ENCODE results near the gene STUM.

Gene STUM

DNA sequence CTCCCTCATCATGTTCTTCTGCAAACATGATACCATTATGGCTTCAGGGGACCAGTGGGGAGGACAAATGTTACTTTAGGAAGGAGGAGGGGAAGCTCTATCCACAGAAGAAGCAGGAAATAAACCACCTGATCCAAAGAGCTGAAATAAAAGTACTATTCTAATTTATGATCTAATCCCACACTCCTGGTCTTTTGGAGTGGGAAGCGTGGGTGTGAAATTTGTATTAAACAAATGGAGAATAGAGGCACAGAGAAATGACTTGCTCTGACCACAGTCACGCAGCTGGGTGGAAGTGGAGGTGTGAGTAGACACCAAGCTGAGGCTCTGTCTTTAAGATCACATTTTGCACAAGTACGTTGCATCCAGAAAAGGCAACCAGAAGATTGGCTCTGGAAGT is 14.5 kb upstream of the STUM start:
- no peak for DNase-seq

- no peak for DNase-seq
Observed at GRCh38 chr1:226534645-226535044, 13.9 kb upstream of the STUM start.

DNA sequence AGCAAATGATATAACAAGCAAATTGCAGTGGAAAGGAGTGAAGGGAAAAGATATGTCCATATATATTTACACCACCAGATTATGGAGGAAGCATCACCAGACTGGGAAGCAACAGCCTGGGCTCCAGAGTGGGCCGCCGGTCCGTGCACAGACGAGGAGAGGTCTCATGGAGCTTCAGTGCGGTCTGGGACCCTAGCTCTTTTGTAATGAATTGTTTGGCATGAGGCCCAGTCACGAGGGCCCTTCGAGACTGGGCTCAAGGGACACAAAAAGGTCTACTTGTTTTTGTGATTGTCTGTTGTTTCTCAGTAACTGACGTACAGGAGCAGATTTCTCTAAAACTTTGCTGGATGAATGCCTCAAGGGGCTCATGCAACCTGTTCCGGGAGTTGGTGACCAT is 12.9 kb upstream of the STUM start:
- DNase-seq = no peak

- DNase-seq = no peak
Observed at GRCh38 chr1:226541231-226541630, 7.3 kb upstream of the STUM start.

- no peak for DNase-seq
Observed at GRCh38 chr1:226541631-226542622, 6.6 kb upstream of the STUM start.

DNA sequence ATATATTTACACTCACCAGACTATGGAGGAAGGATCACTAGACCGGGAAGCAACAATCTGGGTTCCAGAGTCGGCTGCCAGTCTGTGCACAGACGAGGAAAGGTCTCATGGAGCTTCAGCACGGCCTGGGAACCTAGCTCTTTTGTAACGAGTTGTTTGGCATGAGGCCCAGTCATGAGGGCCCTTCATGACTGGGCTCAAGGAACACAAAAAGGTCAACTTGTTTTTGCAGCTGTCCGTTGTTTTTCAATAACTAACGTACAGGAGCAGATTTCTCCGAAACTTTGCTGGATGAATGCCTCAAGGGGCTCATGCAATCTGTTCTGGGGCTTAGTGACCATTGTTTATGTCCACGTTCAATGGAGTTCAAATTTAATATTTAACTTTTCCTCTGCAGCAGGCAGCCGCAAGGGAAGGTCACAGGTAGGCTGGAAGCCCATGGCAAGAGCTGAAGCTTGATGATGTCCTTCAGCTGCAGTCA is 5.9 kb upstream of the STUM start:
- DNase-seq = no peak

DNA sequence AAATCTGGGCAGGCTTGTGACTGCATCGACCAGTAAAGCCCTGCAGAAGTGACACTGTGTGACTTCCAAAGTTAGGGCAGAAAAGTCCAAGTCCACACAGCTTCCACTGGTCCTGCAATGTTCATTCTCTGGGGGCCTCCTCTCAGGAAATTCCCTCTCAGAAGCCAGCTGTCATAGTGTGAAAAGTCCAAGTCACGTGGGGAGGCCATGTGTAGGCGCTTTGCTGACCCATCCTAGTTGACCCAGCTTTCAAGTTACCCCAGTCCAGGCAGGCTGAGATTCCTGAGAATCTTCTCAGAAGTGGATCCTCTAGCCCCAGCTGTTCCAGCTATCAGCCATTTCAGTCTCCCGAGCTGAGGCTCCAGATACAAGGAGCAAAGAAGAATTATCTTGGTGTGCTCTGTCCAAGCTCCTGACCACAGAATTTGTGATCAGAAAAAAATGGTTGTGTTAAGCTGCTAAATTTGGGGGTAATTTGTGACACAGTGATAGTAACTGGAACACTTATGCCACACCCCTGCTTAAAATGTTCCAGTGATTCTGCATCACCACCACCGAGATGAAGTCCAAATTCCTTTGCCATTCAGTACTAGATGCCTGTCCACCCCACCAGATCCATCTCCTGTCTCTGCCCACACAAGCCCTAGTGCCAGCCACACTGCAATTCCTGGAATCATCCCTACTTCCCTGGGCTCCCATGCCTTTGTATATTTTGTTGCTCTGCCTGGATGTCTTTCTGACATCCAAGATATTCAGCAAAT is 2.5 kb upstream of the STUM start:
- DNase-seq = no peak

DNA sequence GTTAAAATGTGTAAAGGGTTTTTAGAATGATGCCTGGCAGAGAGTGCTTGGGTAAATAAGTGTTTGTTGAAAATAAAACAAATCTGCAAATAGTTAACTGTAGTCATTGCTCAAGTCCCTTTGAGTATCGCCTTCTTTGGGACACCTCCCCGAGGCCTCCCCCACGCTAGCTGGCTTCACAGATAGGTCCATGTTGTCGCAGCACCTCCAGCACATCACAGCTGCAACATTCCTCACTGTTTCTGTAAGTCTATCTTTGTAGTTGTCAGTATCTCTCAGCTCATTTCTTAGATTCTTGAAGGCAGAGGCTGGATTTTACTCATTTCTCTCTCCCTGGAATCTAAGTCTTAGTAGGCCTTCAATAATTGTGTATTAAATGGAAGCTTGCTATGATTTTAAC is 1.6 kb upstream of the STUM start:
- no peak for DNase-seq

DNA sequence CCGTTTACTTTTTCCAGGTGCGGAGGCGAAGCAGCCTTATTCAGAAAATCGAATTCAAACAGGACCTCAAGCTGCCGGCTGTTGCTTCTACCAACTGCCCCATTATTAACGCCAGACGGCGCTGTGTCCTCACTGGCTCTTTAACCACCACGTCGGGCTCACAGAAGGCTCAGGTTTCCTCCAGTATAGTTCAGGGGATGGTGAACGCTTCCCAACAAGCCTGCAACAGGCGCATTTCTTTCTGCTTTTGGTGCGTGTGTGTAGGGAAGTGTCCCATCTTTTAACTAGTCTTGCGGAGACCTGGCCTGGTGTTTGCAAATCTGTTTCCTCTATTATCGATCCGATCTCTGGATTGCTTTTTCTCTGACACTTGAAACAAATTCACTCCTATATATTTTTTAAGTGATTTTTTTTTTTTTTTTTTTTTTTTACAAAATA is 791 bp upstream of the STUM start:
- peak; percentile 86 for DNase-seq

DNA sequence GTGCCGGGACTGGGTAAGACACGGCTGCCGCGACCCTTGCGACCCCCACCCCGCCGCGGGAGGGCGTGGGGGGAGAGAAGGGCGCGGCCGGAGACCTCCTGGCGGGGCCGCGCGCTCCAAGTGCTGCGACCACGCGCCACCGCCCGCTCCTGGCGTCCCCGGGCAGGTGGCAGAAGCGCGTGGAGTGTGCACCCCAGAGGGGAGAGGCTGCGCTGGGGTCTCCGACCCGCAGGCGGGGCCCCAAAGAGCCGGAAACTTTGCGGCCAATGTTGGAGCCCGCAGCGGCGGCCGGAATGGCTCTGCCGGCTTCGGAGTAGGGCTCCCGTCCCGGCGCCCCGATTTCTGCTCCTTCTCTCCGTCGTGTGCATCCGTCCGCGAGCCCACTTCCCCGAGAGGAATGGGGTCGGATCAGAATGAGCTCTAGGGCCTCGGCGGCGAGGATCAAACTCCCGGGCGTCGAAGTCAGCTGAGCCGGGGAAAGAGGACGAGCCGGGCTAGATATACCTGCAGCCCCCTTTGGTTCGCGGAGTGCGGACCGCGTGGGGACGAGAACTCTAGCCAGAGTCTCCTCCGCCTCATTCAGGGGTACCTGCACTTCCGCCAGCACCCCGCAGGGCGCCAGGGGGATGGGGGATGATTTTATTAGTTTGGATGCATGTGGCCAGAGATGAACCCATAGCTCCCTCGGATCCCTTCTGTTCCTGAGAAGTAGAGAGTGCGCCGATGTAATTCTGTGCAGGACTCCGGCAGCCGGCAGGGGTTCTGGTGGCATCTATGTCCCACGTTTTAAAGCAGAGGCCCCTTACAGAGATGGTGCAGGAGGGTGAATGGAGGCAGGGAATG is 751 bp downstream of the STUM start:
- DNase-seq = no peak

DNA sequence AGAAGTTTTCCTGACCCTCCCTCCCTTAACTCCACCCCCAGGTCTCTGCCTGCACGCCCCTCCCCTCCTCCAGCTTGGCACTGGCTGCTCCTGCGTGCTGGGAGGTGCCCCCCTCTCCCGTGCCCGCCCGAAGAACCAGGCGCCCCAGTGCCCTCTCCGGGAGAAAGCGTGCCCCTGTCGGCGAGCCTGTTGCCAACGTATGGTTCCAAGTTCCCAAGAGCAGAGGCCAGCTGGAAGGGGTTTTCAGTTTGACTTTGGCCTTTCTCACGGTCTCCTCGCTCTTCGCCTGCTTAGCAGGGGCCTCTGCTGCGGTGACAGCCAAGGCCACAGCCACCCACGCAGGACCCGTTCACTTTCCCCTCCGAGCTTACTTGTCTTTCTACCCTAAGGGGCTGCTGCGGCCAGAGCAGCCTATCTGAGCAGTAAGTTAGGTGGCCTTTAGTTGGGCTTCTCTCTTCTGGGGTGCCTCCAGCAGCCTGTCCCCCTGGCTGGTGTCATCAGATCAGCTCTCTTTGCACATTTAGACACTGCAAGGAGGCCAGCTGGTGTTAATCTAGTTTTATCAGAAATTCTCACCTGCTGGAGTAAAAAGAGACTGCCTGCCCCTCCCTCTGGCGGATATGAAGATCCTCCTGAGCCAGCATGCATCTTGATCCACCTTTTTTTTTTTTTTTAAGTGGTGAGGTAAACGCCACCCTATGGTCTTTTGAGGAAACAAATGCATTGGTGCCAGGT is 1.5 kb downstream of the STUM start:
- peak; percentile 60 for DNase-seq

DNA sequence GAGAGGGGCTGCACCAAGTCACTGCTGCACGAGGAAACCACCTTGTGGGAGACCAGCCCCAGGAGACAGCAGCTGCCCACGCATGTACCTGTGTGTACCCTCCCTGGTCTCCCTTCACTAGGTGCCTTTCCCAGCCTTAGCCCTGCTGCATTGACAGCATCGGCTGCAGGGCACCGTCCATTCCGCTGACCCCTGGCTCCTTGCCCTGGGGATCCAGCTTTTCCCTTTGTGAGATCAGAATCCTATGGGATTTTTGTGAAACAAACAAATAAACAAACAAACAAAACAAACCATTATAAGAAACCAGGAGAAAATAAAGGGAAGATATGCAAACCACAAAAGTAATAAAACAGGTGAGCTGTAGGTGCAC is 2.1 kb downstream of the STUM start:
- no peak for DNase-seq

GRCh38 chr1:226551299-226551698 is 2.7 kb downstream of the STUM start:
- no peak for DNase-seq

- no peak for DNase-seq
Observed at GRCh38 chr1:226552061-226552460, 3.5 kb downstream of the STUM start.

DNA sequence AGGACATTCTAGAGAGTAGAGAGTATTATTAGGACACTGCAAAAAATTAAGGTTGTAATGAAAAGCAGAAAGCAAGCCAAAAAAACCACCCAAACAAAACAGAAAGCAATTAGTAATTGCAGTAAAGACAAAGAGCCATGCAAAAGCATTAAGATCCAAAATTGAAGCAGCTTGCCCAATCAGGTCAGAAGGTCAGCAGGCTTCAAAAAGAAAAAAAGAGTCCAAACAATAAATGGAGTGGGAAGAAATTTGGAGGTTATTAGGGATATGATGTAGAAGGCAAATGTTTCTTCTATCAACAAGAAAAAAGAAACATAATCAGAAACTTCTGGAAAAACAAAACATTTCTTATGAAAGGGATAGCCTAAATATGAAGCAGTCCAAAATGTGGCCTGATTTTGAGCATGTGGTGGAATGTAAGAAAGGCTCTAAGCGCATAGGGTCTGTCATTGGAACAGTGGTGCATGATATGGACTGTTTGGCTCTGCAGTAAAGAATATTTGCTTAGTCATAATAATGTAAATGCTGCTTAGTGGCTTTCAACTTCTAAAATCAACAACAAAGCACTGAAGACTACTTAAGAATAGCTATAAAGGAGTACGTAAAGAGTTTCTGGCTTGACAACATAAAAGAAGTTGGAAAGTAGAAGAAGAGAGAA is 4.8 kb downstream of the STUM start:
- DNase-seq = no peak

DNA sequence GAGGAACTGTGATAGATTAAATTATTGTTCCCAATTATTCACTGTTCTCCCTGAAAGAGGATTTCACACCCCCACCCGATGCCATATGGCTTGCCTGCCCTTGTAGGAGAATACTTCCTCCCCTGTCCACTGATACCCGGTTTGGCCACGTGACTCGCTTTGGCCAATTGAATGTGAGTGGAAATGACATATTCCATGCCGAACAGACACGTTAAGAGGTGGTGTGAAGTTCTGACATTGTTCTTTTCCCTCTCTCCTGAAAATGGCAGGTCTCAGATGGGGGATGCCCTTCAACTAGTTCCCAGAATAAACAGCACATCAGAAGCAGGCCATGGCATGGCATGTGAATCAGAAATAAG is 5.3 kb downstream of the STUM start:
- no peak for DNase-seq

GRCh38 chr1:226555092-226555491 is 6.5 kb downstream of the STUM start:
- no peak for DNase-seq

DNA sequence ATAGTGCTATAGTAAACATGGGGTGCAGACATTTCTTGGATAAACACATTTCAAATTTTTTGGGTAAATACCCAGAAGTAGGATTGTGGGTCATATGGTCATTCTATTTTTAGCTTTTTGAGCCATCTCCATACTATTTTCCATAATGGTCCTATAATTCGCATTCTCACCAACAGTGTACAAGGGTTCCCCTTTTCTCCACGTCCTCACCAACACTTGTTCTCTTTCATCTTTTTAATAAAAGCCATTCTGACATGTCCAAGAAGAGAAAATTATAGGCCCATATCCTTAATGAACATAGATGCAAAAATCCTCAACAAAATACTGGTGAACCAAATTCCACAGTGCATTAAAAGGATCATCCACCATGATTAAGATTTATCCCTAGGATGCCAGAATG is 8.9 kb downstream of the STUM start:
- no peak for DNase-seq

GRCh38 chr1:226558036-226558650 is 9.6 kb downstream of the STUM start:
- DNase-seq = no peak

DNA sequence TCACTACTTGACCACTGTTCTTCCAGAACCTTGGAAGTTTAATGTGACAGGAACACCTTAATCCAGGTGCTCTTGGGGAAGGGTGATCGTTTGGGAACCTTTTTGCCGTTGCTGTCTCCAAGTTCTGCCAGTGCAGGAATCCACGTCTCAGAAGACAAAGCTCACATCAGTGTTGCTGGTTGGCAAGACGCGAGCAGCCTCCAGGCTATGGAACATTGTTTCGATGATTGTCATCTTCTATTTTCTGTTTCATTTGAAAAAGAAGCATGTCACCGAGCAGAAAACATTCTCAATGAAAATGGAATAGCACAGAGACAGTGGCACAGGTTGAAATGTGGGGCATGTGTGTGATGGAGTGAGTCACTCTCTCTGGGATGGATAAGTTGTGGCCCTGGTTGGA is 11.7 kb downstream of the STUM start:
- DNase-seq = no peak

DNA sequence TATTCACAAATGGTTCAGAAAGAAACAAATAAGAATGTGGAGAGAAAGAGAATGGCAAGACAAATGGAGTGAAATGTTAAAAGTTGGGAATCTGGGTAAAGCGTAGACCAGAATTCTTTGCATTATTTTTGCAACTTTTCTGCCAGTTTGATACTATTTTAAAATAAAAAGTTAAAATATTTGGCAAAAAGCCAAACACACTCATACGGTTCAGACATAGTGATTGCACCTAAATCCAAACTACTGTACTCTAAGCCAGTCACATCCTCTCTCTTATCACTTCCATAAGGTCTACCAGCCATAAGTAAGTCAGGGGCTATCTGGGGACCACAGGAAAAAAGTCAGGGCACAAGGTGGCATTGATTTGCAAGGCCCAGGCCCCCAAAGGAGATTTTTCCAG is 14.4 kb downstream of the STUM start:
- no peak for DNase-seq

Measured in right forelimb (tissue), 1 donor.